Measurements from ENCODE around the gene DYRK1A.
"Not testable (repeated sequence)": the region's sequence is repeated elsewhere in the genome, so short reads cannot be mapped to it uniquely, and the experiment has no call there.

Gene DYRK1A

GRCh38 chr21:37484535-37485474, 118.2 kb downstream of the DYRK1A start:
- no peak for DNase-seq (ENCODE audit: low read depth)

GRCh38 chr21:37489553-37489952, 123.0 kb downstream of the DYRK1A start:
- DNase-seq (ENCODE audit: low read depth): no peak

- no peak for DNase-seq (ENCODE audit: low read depth)
Observed at GRCh38 chr21:37490084-37490483, 123.5 kb downstream of the DYRK1A start.

GRCh38 chr21:37496972-37497371, 130.4 kb downstream of the DYRK1A start:
- no peak for DNase-seq (ENCODE audit: low read depth)

GRCh38 chr21:37498664-37499063, 132.1 kb downstream of the DYRK1A start:
- no peak for DNase-seq (ENCODE audit: low read depth)

- no peak for DNase-seq (ENCODE audit: low read depth)
Observed at GRCh38 chr21:37502947-37503346, 136.4 kb downstream of the DYRK1A start.

- DNase-seq (ENCODE audit: low read depth): no peak
Observed at GRCh38 chr21:37503848-37504467, 137.4 kb downstream of the DYRK1A start.

- DNase-seq (ENCODE audit: low read depth): no peak
Observed at GRCh38 chr21:37505963-37506362, 139.4 kb downstream of the DYRK1A start.

GRCh38 chr21:37507716-37508115, 141.1 kb downstream of the DYRK1A start:
- DNase-seq (ENCODE audit: low read depth): no peak

GRCh38 chr21:37508341-37508740, 141.8 kb downstream of the DYRK1A start:
- no peak for DNase-seq (ENCODE audit: low read depth)

- no peak for DNase-seq (ENCODE audit: low read depth)
Observed at GRCh38 chr21:37509802-37510393, 143.3 kb downstream of the DYRK1A start.

- no peak for DNase-seq (ENCODE audit: low read depth)
Observed at GRCh38 chr21:37511848-37512247, 145.3 kb downstream of the DYRK1A start.

GRCh38 chr21:37513383-37513782, 146.8 kb downstream of the DYRK1A start:
- no peak for DNase-seq (ENCODE audit: low read depth)

GRCh38 chr21:37514038-37514667, 147.6 kb downstream of the DYRK1A start:
- DNase-seq (ENCODE audit: low read depth): no peak

GRCh38 chr21:37516998-37517397, 150.4 kb downstream of the DYRK1A start:
- no peak for DNase-seq (ENCODE audit: low read depth)

- DNase-seq (ENCODE audit: low read depth): no peak
Observed at GRCh38 chr21:37520801-37521200, 154.2 kb downstream of the DYRK1A start.

- DNase-seq (ENCODE audit: low read depth): no peak
Observed at GRCh38 chr21:37521658-37522057, 155.1 kb downstream of the DYRK1A start.

GRCh38 chr21:37522641-37523295, 156.2 kb downstream of the DYRK1A start:
- no peak for DNase-seq (ENCODE audit: low read depth)

- not testable (repeated sequence) for DNase-seq (ENCODE audit: low read depth)
Observed at GRCh38 chr21:37524944-37525343, 158.4 kb downstream of the DYRK1A start.

- DNase-seq (ENCODE audit: low read depth): no peak
Observed at GRCh38 chr21:37525810-37526209, 159.2 kb downstream of the DYRK1A start.

GRCh38 chr21:37527103-37527502, 160.5 kb downstream of the DYRK1A start:
- DNase-seq (ENCODE audit: low read depth): no peak

GRCh38 chr21:37527716-37528115, 161.1 kb downstream of the DYRK1A start:
- no peak for DNase-seq (ENCODE audit: low read depth)

All from activated T-cell treated with anti-CD3 and anti-CD28 coated beads for 1 hour (primary cell).